ENCODE measurements around the gene GRPEL2.
A peak's percentile ranks its signal among the peaks of the same experiment; 100 is the strongest.

The GRPEL2 gene

DNA sequence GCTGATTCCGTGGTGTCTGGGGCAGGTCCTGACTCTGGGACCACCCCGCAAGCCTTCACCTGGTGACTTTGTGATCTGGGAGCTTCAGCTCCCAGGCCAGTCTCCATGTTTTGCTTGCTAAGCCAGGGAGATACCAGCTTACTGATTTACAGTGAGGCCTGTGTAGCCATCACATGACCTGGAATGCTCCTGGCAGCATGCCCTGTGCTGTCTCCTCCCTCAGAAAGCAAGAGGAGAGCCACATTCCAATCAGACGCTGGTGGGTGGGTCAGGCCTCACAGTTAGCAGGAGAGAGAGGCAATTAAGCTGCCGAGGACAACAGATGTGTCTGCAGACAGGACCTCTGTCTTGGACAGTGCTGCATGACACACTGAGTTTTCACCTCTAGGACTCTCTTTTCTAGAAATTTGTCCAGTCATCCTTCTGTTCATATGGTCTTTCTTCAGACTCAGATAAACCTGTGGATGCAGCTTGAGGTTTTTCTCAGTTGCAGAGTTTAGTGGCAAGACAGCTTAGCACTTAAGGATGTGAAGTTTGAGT, 24.4 kb upstream of the GRPEL2 start:
- DNase-seq: no peak

DNA sequence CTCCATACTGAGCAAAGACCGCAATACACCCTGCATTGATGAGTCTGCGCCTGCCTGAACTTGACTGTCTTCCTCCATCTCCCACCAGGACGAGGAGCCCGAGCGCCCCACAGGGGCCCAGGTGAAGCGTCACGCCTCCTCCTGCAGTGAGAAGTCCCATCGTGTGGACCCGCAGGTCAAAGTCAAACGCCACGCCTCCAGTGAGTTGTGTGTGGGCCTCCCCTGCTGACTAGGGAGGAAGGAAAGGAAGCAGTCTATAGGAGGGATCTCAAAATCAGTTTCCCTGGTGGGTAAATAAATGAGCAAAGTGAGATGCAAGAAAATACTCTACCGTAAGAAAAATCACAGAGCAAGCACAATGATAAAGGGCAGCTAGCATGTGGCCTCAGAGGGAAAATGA, 22.8 kb upstream of the GRPEL2 start:
- no peak for DNase-seq

DNA sequence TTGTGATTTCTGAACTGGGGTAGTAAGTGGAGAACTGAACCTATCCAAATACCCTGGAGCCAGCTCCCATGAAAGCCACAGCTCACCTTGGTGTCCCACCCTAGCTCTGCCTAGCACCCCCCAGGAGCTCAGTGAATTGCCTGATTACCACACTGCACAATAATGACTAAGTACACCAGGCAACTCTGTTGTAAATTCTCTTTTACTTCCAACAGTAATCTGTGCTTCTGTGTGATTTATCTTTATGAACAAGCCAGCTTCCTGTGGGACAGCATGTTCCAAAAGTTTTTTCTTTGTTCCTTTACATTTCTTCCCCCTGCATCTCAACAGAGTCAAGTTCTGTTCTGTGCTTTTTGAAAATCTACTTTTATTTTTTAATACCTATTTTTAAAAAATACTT, 22.1 kb upstream of the GRPEL2 start:
- DNase-seq: no peak

DNA sequence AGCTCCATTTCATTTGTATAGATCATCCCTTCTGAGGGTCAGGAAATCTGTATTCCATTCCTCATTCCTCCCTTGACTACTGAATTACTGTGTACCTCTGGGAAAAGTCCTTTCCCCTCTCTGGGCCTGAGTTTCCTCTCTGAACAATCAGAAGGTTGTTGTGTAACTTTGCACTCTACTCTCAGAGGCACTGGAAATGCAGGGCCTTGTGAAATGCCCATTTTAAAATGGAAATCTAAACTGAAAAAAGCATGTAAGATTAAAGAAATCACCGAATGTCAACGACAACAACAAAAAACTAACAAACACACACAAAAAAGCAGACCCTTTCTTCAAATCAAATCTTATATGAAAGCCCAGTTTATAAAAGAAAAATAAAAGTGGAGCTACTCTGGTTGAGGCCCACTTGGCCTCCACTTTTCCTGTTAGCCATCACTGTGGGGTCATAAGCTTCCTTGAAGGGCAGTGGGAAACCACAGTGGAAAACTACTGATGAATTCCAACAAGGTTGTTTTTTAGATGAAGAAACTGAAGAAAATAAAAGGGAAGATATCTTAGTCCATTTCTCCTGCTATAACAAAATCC, 21.6 kb upstream of the GRPEL2 start:
- no peak for DNase-seq

DNA sequence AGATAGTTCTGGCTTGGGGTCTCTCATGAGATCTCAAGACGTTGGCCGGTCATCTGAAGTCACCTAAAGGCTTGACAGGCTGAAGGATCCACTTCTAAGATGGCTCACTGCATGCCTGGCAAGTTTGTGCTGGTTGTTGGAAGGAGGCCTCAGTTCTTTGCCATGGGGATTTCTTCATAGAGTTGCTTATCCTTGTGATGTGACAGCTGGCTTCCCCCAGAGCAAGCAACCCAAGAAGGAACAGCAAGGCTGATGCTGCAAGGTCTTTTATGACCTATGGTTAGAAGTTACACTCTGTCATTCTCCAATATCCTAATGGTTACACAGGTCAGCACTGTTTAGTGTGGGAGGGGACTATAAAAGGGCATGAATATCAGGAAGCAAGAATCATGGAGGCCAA, 20.7 kb upstream of the GRPEL2 start:
- no peak for DNase-seq

DNA sequence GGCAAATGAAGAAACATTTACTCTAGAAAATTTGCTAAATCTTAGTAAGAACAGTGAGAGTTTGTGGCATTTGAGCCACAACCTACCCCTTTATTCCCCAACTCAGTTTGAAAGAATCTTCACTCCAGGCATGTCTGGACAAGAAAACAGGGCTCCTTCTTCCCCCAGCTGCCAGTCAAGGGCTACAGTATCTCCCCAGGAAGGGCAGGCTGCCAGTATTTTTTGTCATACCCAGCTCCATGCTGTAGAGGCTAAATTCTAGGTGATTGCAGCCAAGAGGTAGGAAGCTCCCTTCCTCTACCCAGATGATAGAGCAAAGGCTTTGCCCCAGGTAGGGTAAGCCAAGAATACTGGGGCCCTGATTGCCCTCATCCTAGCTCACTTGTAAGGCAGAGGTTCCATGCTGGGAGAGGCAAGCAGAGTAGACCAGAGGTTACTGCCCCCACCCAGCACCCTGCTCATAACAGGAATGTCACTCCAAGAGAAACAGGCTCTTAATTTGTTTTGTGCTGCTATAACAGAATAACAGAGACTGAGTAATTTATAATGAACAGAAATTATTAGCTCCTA, 20.0 kb upstream of the GRPEL2 start:
- DNase-seq: no peak

DNA sequence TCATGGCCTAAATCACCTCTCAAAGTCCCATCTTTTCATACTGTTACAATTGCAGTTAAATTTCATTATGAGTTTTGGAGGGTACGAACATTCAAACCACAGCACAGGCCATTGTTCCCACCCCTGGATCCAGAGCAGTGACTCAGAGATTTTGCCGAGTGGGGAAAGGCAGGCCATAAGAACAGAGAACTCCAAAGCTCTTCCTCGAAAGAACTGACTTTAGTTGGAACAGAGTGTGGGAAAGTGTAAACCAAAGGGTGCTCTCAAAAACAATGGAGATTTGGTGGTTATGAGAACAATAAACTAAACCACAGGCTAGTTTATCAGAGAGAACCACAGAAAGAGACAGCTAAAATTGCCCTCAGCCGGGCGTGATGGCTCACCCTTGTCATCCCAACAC, 19.4 kb upstream of the GRPEL2 start:
- no peak for DNase-seq

DNA sequence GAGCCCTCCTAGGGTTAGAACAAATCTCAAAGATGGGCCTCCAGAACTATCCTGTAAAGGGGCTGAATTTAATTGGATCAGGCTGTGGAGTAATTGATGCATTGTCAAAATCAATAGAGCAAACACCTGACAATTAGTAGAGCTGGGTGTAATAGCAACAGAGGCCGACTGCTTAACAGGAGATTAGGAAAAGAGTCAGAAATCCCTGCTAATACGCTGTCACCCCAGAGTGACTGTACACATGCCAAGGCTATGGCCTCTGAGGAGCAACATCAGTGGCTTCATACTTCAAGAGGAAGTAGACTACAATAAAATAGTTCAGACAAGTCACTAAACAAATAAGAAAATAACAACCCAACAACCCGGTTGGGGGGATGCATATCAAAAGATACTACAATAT, 18.7 kb upstream of the GRPEL2 start:
- DNase-seq: no peak

DNA sequence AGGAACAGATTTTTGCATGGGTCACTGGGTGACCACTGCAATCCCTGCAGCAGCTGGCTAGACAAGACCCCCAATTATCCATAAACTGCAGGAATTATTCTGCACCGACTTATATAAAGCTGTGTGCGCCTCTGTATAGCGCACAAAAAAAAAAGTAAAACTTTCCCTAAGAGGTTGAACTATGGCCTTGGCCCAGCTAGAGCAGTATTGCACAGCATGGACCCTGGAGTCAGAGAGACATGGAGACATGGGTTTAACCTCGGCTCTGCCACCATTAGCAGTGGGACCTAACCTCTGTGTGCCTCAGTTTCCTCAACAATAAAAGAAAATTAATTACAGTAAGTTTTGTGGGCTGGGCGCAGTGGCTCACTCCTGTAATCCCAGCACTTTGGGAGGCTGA, 17.1 kb upstream of the GRPEL2 start:
- DNase-seq: no peak

DNA sequence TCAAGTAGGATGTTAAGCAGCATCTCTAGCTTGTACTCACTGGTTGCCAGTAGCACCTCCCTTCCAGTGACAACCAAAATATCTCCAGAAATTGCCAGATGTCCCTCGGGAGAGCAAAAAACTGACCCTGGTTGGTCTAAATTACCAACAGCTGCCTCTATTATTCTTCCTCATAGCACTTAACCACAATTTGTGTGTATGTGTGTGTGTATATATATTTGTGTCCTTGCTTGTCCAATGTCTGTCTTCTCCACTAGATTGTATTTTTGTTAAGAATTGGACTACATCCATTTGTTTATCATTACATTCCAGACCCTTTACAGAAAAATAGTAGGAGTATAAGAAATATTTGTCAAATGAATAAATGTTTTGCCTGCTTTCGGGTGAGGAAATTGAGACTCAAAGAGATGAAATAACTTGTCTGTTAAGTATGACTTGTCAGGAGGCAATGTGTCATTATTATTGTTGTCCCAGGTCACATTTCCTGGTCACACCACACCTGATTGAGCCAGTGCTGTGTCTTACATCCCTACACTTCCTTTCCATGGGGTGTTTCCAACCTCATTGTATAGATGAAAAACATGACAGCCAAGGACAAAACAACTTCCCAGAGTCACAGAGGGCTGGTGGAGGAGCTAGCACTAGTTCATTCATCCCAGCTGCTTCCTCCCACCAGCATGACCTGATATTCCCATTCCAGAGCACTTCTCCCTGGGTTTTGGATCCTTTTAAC, 11.4 kb upstream of the GRPEL2 start:
- DNase-seq: no peak

DNA sequence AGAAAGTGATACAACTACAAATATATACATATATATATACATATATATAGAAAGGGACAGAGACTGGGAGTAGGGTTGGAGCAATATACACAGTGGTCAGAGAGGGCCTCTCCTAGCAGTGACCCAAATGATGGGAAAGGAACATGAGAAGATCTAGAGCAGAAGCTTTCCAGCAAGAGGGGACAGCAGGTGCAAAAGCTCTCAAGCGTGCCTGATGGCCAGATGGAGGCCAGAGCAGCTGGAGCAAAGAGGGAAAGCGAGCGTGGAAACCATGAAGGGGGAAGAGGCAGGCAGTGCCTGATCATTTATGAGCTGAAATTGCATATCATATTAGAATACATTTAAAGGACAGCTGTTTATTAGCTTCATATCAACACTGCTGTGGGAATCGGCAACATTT, 7.6 kb upstream of the GRPEL2 start:
- DNase-seq: no peak

DNA sequence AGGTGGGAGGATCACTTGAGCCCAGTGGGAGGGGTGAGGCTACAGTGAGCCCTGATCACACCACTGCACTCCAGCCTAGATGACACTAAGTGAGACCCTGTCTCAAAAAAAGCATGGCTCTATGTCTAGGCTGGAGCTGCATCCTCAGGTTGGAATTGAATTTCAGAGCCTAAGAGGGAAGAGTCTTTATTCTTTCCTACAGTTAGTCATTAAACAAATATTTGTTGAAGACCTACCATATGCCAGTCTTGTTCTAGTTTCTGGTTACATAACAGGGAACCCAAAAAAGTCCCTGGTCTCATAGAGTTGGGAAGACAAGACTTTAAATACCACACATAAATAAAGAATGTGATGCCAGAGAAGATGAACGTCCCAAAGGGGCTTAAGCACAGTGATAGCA, 6.9 kb upstream of the GRPEL2 start:
- DNase-seq: no peak

DNA sequence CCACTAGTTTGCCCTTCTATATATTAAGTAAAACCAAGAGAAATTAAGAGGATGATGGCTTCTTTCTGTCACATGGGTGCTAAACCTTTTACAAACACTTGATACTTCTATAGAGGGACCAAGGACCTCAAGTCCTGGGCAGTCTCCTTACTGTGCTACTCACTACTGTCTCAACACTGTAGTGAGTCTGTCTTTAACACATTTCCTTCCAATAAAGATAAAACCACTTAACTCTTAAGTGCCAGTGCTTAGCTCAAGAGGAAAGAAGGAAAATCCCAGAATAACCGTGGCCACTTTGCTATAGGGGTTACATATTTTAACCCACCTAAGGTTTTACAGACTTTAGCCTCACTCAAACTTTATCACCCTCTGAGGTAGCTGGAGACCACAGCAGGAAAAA, 4.4 kb upstream of the GRPEL2 start:
- no peak for DNase-seq

DNA sequence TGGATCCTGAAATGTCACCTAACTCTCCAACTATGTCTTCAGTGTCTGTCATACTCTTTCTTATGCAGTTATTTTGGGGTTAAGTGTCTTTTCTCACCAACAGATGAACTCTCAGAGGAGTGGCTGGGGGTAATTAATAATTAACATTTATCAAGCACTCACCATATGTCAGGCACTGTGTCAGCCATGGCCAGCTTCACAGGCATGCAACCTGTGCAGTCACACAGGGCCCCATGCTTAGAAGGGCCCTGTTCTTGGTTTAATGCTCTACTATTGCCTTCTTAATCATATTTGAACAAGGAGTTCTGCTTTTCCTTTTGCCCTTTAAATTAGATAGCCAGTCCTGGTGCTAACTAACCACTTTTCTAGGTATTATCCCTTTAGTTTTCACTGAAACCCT, 3.4 kb upstream of the GRPEL2 start:
- DNase-seq: no peak

DNA sequence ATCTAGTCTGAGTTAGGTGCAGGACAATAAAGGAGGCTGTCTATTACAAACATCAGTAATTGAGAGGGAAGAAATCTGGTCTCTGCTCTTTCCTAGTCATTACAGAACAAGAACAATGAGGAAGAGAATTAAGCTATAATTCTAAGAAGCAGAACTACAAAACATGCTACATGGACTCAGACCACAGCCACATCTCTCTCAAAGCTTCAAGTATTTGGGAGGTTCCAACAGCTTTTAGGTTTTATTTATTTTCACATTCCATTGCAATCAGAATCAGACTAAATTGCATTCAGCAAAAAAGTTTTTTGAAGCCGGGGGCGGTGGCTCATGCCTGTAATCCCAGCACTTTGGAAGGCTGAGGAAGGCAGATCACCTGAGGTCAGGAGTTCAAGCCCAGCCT, 1.1 kb upstream of the GRPEL2 start:
- DNase-seq: no peak

DNA sequence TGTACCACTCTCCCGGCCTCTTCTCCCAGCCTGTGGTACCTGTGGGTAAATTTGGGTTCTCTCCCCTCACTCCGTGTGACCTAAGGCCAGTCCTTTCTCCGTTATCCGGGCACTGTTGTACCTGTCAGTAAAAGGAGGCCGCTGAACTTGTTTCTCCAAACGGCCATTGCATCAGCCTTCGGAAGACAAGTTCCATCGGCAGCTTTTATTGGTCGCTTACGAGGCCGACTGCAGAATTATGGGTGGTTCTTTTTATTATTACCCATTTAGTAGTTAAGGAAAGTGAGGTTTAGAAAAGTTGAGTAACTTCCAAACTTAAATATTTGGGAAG, 558 bp downstream of the GRPEL2 start:
- DNase-seq: no peak

DNA sequence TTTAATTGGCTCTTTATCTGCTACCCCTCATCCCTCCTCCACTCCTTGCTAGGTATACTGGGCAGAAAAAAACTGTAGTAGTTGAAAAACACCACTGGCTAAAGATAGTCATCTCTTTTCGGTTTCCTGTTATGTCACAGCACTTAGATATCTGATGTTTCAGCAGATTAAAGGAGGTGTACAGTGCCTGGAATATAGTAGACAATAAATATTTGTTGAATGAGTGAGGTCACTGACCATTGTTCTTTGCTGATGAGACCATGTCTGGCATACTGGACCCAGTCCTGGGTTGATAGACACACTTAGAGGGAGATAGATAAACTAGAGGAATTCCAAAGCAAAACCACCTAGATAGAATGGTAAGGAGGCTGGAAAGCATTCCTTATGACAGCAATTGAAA, 3.2 kb downstream of the GRPEL2 start:
- DNase-seq: no peak

DNA sequence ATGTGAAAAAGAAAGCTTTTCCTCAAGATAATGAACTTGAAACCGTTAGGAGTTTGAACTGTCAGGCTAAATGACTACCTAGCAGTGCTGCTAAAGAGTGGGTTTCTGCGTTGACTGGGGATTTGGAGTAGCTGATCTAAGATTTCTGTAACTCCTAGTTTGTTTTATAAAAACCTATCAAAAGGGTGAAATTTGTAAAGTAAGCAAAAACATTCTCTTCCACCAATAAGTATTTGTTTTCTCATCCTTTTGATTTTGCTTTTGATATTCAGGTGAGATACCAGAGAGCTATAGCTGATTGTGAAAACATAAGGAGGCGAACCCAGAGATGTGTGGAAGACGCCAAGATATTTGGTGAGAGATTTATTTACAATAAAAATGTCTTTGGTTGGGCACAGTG, 4.1 kb downstream of the GRPEL2 start:
- no peak for DNase-seq

DNA sequence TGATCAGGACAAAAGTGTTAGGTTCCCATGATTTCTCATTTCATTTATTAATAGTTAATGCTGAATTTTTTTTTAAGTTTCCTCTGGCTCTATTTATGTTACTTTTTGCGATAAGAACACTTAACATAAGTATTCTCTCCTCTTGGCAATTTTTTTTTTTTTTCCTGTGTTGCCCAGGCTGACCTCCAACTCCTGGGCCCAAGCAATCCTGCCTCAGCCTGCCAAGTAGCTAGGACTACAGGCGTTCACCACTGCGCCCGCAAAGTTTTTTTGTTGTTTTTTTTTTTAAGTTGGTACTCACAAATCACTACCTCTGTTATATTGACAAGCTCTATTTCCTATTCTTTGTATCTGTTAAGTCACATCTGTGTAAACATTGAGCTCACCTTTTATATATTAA, 6.9 kb downstream of the GRPEL2 start:
- no peak for DNase-seq

DNA sequence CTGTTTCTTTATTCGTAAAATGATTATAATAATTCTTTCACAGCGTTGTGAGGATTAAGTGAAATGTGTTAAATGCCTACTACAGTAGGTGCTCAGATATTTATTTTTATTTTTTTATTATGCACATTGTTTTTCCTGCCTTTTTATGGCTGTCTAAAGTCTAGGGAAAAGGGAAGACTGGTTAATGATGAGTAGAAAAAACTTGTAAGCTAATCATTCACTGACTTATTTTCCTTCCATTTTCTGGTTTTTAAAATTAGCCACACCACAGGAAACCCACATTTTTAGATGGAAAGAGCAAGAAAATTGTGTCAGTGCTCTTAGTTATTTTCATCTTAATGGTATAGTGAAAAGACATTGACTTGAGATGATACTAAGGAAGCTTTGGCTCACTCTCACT, 8.6 kb downstream of the GRPEL2 start:
- DNase-seq: no peak

DNA sequence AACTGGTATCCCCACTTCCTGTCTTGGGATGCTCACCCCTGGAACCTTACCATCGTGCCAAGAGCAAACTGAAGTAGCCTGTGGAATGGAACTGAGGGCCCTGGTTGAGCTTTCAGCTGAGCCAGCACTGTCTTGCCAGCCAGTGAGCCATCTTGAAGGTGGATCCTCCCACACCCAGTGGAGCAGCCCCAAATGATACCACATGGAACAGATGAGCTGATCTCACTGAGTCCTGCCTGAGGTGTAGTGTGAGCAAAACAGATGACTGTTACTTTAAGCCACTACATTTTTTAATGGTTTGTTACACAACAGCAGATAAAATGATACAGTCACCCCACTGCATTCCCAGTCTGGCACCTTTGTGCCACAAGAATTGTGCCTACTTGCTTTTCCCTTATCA, 10.4 kb downstream of the GRPEL2 start:
- peak in 1 of 2 experiments; percentile 10 for DNase-seq

DNA sequence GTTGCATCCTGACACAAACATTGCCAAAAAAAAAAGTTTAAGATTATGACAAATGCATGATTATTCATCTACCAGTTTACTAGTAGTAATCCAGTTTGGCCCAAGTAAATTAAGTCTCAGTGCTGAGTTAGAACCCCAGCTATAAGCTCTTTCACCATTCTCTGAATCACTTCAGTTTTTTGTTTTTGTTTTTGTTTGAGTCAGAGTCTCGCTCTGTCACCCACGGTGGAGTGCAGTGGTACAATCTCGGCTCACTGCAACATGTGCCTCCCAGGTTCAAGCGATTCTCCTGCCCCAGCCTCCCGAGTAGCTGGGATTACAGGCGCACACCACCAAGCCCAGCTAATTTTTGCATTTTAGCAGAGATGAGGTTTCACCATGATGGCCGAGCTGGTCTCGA, 11.1 kb downstream of the GRPEL2 start:
- DNase-seq: no peak

DNA sequence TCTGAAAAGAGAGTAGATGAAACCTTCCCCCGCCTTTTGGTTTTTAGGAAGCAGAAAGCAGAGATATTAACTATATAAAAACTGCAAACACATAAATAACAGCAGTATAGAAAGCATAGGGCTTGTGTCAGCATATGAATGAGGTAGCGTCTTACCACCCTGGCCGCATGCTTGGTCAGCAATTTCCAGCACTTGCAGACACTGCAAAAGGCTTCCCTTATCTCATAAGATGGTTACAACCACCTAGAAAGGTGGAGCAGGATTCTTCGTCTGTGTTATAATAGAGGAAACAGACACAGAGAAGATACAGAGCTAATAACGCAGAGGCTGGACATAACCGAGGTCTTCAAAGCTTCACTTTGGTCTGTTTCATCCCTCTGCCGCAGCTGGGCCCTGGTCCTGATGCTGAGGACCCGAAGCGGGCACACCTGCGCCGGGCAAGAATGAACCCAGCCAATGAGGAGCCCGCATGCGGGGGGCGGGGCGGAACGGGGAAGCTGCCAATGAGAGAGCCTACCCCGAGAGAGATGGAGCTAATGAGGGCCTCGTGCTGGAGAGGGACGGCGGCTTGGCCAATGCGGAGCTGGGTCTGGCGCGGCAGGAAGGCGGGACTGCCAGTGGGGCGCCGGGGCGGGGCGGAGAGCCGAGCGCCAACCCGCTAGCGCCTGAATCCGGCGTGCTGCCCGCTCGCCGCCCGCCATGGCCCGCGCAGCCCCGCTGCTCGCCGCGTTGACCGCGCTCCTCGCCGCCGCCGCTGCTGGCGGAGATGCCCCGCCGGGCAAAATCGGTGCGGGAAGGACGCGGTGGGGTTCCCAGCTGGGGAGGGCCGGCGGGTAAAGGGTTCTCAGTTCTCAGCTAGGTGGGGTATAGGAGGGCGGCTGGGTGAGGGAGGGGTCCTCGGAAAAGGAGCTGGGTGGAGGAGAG, 12.3 kb downstream of the GRPEL2 start, which contains the start of gene PCYOX1L:
Gene PCYOX1L (plus strand): TSS at position 677 of the 924 bp plus-strand sequence. CDS start 23 bp downstream, at position 700.
- peak; percentile 97 for DNase-seq

DNA sequence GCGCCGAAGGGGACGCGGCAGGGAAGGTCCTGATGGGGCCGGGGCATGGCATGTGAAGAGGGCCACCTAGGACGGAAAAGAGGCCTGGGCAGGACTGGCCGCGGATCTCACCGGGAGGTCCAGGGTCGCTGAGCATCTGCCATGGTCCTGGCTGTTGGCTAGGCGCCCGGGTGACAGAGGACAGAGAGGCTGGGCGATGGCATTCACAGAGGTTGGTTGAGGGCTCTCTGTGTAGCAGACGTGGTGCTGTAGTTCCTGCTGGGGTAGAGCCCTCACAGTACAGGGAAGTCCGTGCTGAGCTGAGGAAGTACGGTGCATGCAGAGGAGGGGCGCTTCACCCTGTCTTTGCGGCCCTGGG, 13.0 kb downstream of the GRPEL2 start:
- peak; percentile 18 to 19 for DNase-seq

Measured in stimulated activated CD4-positive, alpha-beta T cell treated with anti-CD3 and anti-CD28 coated beads, Interleukin-4, amount 100 ng/mL, for 4 hours (primary cell).